ENCODE measurements around the gene SYK.
"Not testable (repeated sequence)": the region's sequence is repeated elsewhere in the genome, so short reads cannot be mapped to it uniquely, and the experiment has no call there.

The SYK gene

GRCh38 chr9:90882991-90883600, 81.5 kb downstream of the SYK start:
- FAIRE-seq = no peak

- no peak for FAIRE-seq
These were observed 82.0 kb downstream of the SYK start for GRCh38 chr9:90883661-90884060.

- no peak for FAIRE-seq
These were observed 82.6 kb downstream of the SYK start for GRCh38 chr9:90884178-90884577.

DNA sequence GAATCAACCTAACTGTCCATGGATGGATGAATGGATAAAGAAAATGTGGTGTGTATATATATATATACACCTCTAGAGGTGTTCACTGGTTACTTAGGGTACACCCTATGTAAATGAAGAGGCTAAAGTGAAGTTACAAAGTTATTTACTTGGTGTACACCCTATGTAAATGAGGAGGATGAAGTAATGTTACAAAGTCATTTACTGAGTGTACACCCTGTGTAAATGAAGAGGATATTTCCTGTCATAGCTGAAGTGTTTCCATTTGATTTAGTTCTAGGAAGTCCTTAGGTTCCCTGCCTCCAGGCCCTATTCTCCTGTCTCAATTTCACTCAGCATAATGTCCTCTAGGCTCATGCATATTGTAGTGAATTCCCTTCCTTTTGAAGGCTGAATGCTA, 85.2 kb downstream of the SYK start:
- FAIRE-seq = not testable (repeated sequence)

- FAIRE-seq = no peak
These were observed 87.3 kb downstream of the SYK start for GRCh38 chr9:90888941-90889340.

GRCh38 chr9:90890146-90890810, 88.7 kb downstream of the SYK start:
- no peak for FAIRE-seq

GRCh38 chr9:90891308-90892040, 89.9 kb downstream of the SYK start:
- no peak for FAIRE-seq

DNA sequence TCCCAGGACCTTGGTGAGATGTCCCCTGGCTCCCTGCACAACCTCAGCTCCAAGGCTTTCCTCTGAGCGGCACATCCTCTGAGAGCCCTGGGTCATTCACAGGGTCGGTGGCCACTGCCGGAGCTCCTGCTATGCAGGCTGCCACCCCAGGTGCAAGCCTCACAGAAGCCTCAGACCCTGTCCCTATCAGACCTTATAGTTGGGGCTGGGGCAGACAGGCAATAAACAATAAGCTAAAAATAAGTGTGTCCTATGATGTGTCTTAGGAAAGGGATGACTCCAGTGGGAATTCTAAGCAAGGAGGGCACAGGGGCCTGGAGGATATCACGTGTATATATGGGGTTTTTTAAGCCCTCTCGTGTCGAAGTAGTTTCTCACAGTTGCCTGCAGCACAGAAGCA, 91.3 kb downstream of the SYK start:
- FAIRE-seq = no peak

- no peak for FAIRE-seq
These were observed 92.1 kb downstream of the SYK start for GRCh38 chr9:90893706-90894105.

- no peak for FAIRE-seq
These were observed 93.5 kb downstream of the SYK start for GRCh38 chr9:90894986-90895687.

DNA sequence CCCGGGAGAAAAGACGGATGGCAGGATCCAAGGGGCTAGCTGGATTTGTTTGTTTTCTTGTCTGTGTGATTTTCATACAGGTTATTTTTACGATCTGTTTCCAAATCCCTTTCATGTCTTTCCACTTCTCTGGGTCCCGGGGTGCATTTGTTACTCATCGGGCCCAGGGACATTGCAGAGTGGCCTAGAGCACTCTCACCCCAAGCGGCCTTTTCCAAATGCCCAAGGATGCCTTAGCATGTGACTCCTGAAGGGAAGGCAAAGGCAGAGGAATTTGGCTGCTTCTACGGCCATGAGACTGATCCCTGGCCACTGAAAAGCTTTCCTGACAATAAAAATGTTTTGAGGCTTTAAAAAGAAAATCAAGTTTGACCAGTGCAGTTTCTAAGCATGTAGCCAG, 94.2 kb downstream of the SYK start:
- no peak for FAIRE-seq

GRCh38 chr9:90896231-90896630, 94.6 kb downstream of the SYK start:
- FAIRE-seq = no peak

DNA sequence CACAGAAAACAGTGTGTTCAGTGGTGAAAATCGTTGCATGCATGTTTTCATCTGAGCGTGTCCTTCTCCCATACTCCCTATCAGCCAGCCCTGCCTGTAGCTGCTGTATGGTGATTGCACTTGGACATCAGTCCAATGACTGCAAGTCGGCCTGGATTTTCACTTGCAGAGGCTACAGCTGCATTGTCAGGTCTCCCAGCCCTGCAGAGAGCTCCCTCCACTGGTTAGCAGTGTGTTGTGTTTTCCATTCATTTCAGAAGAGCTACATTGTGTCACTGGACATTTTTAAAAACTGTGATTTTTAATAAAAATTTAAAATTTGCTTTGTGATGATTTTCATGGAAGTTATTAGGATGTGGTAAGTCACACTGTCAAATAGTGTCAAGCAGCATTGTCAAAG, 96.6 kb downstream of the SYK start:
- no peak for FAIRE-seq

GRCh38 chr9:90899287-90899686, 97.7 kb downstream of the SYK start:
- no peak for FAIRE-seq

DNA sequence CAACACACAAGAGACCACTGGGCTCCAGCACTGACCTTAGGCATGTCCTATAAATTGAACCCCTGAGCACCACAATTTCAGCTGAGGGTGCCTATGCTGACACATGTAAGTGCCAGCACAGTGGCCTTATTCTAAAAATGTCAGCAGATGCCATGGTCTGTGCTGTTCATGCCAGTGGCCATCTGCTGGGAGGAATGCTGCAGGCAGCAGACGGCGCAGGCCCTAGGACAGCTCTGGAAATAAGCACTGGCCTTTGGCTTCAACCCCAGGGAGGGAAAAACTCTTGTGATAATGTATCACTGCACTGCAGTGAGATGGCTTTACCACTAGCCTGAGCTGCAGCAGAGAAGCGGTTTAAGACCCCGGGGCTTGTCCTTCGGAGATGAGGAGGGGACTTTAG, 98.5 kb downstream of the SYK start:
- FAIRE-seq = no peak

DNA sequence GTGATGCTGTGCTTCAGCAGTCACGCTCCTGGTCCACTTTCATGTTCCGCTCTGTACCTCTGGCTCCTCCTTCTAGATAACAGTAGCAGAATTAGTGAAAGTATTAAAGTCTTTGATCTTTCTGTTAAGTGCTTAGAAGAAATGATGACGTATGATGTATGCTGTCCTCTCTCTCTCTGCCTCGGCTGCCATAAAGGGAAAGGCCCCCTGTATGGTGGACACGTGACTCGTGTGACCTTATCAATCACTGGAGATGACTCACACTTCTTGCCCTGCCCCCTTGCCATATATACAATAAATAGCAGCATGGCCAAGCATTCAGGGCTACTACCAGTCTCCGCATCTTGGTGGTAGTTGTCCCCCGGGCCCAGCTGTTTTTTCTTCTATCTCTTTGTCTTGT, 100.3 kb downstream of the SYK start:
- FAIRE-seq = no peak

GRCh38 chr9:90903766-90904424, 102.3 kb downstream of the SYK start:
- FAIRE-seq = no peak

- no peak for FAIRE-seq
These were observed 103.3 kb downstream of the SYK start for GRCh38 chr9:90904706-90905478.

DNA sequence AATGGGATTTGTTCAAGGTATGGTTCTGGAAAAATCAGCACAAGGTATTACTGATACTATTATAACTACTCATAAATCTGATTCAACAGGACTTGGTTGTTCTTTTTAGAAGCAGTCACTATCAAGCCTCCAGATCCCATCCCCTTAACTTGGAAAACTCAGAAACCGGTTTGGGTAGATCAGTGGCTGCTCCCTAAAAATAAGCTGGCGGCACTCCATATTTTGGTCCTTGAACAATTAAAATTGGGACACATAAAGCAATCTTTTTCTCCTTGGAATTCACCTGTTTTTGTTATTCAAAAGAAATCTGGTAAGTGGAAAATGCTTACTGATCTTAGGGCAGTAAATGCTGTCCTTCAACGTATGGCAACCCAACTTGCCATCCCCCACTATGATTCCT, 104.2 kb downstream of the SYK start:
- FAIRE-seq = no peak

GRCh38 chr9:90906316-90907055, 104.9 kb downstream of the SYK start:
- FAIRE-seq = no peak

- FAIRE-seq = no peak
These were observed 105.4 kb downstream of the SYK start for GRCh38 chr9:90907056-90907445.

GRCh38 chr9:90907790-90908189, 106.2 kb downstream of the SYK start:
- FAIRE-seq = no peak

All from A204.1 (cell line).